Smooth muscle cell (in vitro differentiated cells): ENCODE data around the gene TC2N. TPM values are rescaled to one million over a fixed set of nuclear protein-coding genes. Genes with fewer than 3 reads are reported as not detected.

Experiments used
- DNase-seq: peaks from one replicate; lab custom pipeline; 2025; ENCODE audit not compliant: unreplicated experiment; lab: John Stamatoyannopoulos, UW
- H2AFZ ChIP-seq: fragments of 200-600 bp; sonication (generic); 2 replicates; pipeline ENCODE4 v1.6.0; 2016; ENCODE audit warnings: antibody characterized with exemption, low read depth, mild to moderate bottlenecking
- H3F3A ChIP-seq: fragments of 200-600 bp; sonication (generic); 2 replicates; pipeline ENCODE4 v1.6.0; 2017; ENCODE audit warnings: antibody characterized with exemption, low read depth
- H3K27ac ChIP-seq: fragments of 200-600 bp; sonication (generic); 2 replicates; pipeline ENCODE4 v1.5.1; 2016; ENCODE audit warnings: low read depth, mild to moderate bottlenecking
- H3K27me3 ChIP-seq: fragments of 200-600 bp; sonication (generic); 2 replicates; pipeline ENCODE4 v1.6.1; 2016; ENCODE audit warnings: low read depth, mild to moderate bottlenecking
- H3K36me3 ChIP-seq: fragments of 200-600 bp; sonication (generic); 2 replicates; pipeline ENCODE4 v1.5.1; 2016; ENCODE audit warnings: low read depth
- H3K4me1 ChIP-seq: fragments of 200-600 bp; sonication (generic); 2 replicates; pipeline ENCODE4 v1.5.1; 2016; ENCODE audit warnings: low read depth
- H3K4me2 ChIP-seq: fragments of 200-600 bp; sonication (generic); 2 replicates; pipeline ENCODE4 v1.6.0; 2016; ENCODE audit warnings: mild to moderate bottlenecking
- H3K4me3 ChIP-seq: fragments of 200-600 bp; sonication (generic); 2 replicates; pipeline ENCODE4 v1.5.1; 2016; ENCODE audit warnings: mild to moderate bottlenecking
- H3K79me2 ChIP-seq: fragments of 200-600 bp; sonication (generic); 2 replicates; pipeline ENCODE4 v1.6.0; 2016; ENCODE audit warnings: low read depth, mild to moderate bottlenecking
- H3K9ac ChIP-seq: fragments of 200-600 bp; sonication (generic); 2 replicates; pipeline ENCODE4 v1.6.0; 2016; ENCODE audit warnings: low read depth
- H3K9me3 ChIP-seq: fragments of 200-600 bp; sonication (generic); replicated peaks from 2 replicates; pipeline ENCODE4 v1.5.1; 2016; ENCODE audit warnings: low read depth
- H4K20me1 ChIP-seq: fragments of 200-600 bp; sonication (generic); 2 replicates; pipeline ENCODE4 v1.6.0; 2016; ENCODE audit warnings: low read depth
- whole genome bisulfite sequencing: methylation state at CpG from one replicate; pipeline ENCODE4 v1.1.7; 2016; ENCODE audit warnings: low lambda C conversion rate; 5-methylcytosine and 5-hydroxymethylcytosine counted together
- polyA plus RNA-seq: library from polyadenylated mRNA; unstranded; fragments of >200 nt; fragmentation: Nextera tagmentation; extraction: Ambion mirVana; gene quantifications from 2 replicates; pipeline ENCODE4 v1.2.1, GENCODE V29; 2016
- total RNA-seq: library from RNA; depleted of rRNA; stranded (reverse); fragments of >200 nt; gene quantifications from 2 replicates; pipeline ENCODE4 v1.2.3, GENCODE V29; 2014
- TF ChIP-seq, protein P1 (sequence below): fragments of 200-600 bp; sonication (generic); IDR thresholded peaks from 2 replicates; pipeline ENCODE4 v1.5.1; 2017; ENCODE audit warnings: borderline replicate concordance, mild to moderate bottlenecking, antibody characterized with exemption; ENCODE audit not compliant: insufficient read depth, poor library complexity, severe bottlenecking

TC2N gene
- total and polyA plus RNA-seq, 2 experiments from 2014 or later: 0.33 to 10.3 TPM

DNA sequence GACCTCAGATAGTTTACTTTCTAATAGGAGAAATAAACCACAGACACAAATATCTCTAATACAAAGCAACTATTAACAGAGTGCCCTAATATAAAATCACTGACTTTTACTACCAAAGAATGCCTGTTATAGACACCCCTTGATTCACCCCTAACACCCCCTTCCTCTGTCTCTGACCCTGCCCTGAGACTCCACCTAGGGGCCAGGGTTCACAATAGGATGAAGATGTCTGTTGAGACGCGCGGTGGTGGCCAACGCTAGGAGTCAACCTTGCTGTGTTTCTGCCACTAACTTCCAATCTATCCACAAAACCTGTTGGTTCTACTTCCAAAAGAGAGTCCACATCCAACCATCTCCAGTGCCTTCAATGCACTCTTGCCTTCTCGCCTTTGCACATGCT is 10.9 kb upstream of the TC2N start:
- Histone ChIP-seq H3K9me3 (no peaks in the 10 kb centered on the region), H3K4me3 (no peak overlapping the region), H3K79me2 (no peaks in the 10 kb centered on the region), H3F3A (no peaks in the 10 kb centered on the region), H4K20me1 (no peaks in the 10 kb centered on the region), H2AFZ (no peak overlapping the region), H3K27ac (no peak overlapping the region), H3K4me2 (no peak overlapping the region), H3K9ac (no peak overlapping the region), H3K27me3 (no peaks in the 10 kb centered on the region), H3K36me3 (no peaks in the 10 kb centered on the region), H3K4me1 (no peaks in the 10 kb centered on the region)
- WGBS: 99% methylated on average over 5 of the region's 5 CpGs
- no peak for DNase-seq
- TF ChIP-seq, protein P1, sequence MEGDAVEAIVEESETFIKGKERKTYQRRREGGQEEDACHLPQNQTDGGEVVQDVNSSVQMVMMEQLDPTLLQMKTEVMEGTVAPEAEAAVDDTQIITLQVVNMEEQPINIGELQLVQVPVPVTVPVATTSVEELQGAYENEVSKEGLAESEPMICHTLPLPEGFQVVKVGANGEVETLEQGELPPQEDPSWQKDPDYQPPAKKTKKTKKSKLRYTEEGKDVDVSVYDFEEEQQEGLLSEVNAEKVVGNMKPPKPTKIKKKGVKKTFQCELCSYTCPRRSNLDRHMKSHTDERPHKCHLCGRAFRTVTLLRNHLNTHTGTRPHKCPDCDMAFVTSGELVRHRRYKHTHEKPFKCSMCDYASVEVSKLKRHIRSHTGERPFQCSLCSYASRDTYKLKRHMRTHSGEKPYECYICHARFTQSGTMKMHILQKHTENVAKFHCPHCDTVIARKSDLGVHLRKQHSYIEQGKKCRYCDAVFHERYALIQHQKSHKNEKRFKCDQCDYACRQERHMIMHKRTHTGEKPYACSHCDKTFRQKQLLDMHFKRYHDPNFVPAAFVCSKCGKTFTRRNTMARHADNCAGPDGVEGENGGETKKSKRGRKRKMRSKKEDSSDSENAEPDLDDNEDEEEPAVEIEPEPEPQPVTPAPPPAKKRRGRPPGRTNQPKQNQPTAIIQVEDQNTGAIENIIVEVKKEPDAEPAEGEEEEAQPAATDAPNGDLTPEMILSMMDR: no peak

DNA sequence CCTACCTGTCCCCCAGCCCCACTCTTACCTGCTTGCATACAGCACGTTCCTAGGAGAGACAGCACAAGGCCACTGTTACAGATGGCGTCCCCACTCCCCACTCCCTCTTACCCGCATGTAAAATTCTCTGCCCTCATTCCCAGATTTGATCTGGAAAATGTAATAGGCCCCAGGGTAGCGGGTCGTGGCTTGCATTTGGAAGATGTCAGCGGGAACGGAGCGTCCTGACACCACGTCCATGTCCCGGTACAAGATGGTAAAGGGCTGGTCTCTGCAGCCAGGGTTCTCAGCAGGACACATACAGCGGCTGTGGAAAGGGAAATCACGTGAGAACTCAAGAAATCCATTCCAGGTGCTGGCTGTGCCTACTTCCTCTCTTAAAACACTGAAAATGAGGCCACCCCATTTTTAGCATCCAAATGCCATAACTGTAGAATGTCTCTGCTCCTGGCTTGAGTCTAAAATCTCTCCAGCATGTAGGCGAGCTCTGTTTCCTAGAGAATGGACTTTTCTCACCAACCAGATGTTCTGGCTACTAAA is 10.1 kb upstream of the TC2N start:
- Histone ChIP-seq H3K27me3 (no peaks in the 10 kb centered on the region), H3F3A (no peaks in the 10 kb centered on the region), H3K9me3 (no peaks in the 10 kb centered on the region), H3K4me1 (no peaks in the 10 kb centered on the region), H4K20me1 (no peaks in the 10 kb centered on the region), H2AFZ (no peak overlapping the region), H3K36me3 (no peaks in the 10 kb centered on the region), H3K27ac (no peak overlapping the region), H3K79me2 (no peaks in the 10 kb centered on the region), H3K4me3 (no peak overlapping the region), H3K4me2 (no peak overlapping the region), H3K9ac (no peak overlapping the region)
- WGBS: 90% methylated on average over 13 of the region's 13 CpGs
- no peak for DNase-seq
- TF ChIP-seq, protein P1: no peak

GRCh38 chr14:91876492-91876891 is 9.2 kb upstream of the TC2N start:
- Histone ChIP-seq H3K4me2 (no peak overlapping the region), H3K27ac (no peak overlapping the region), H3F3A (no peaks in the 10 kb centered on the region), H3K9ac (no peak overlapping the region), H4K20me1 (no peaks in the 10 kb centered on the region), H3K4me3 (no peak overlapping the region), H3K4me1 (no peaks in the 10 kb centered on the region), H2AFZ (no peak overlapping the region), H3K27me3 (no peaks in the 10 kb centered on the region), H3K9me3 (no peaks in the 10 kb centered on the region), H3K79me2 (no peaks in the 10 kb centered on the region), H3K36me3 (no peaks in the 10 kb centered on the region)
- no peak for DNase-seq
- TF ChIP-seq, protein P1: no peak
- 96% methylated on average over 6 of the region's 6 CpGs for WGBS
